ENCODE results near the gene POC1A.
"Not testable (repeated sequence)": the region's sequence is repeated elsewhere in the genome, so short reads cannot be mapped to it uniquely, and the experiment has no call there.

DNA sequence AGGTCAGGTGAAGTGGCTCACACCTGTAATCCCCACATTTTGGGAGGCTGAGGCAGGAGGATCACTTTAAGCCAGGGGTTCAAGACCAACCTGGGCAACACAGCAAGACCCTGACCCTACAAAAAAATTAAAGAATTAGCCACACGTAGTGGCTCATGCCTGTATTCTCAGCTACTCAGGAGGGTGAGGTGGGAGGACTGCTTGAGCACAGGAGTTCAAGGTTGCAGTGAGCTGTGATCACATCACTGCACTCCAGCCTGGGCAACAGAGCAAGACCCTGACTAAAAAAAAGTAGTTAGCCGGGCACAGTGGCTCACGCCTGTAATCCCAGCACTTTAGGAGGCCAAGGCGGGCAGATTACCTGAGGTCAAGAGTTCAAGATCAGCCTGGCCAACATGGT is 2.2 kb downstream of the POC1A start:
- not testable (repeated sequence) for TF ChIP-seq EZH2 (IDR thresholded peaks at IDR 0.05; ENCODE audit: low read depth)
- TF ChIP-seq, protein P1, sequence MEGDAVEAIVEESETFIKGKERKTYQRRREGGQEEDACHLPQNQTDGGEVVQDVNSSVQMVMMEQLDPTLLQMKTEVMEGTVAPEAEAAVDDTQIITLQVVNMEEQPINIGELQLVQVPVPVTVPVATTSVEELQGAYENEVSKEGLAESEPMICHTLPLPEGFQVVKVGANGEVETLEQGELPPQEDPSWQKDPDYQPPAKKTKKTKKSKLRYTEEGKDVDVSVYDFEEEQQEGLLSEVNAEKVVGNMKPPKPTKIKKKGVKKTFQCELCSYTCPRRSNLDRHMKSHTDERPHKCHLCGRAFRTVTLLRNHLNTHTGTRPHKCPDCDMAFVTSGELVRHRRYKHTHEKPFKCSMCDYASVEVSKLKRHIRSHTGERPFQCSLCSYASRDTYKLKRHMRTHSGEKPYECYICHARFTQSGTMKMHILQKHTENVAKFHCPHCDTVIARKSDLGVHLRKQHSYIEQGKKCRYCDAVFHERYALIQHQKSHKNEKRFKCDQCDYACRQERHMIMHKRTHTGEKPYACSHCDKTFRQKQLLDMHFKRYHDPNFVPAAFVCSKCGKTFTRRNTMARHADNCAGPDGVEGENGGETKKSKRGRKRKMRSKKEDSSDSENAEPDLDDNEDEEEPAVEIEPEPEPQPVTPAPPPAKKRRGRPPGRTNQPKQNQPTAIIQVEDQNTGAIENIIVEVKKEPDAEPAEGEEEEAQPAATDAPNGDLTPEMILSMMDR (conservative IDR thresholded peaks at IDR 0.05), result not testable (repeated sequence)

Data from PC-9 (cell line).